Lower leg skin (tissue), 4 donors: ENCODE measurements around the gene POLR3B. TPM values are rescaled to one million over a fixed set of nuclear protein-coding genes. Genes with fewer than 3 reads are reported as not detected.

ENCODE experiments used
- DNase-seq, 2 donors: peaks; one replicate each; pipeline ENCODE4 v3.0.0-alpha.2; 2019; ENCODE audit warnings: low spot score in 2 of 2
- H3K4me3 ChIP-seq: fragments of 200-600 bp; sonication (generic); 2 replicates; pipeline ENCODE4 v1.5.1; 2017; ENCODE audit warnings: mild to moderate bottlenecking, low read depth; ENCODE audit not compliant: poor library complexity, severe bottlenecking
- CTCF ChIP-seq, 3 donors: fragments of 450-650 bp; IDR thresholded peaks; one replicate each; pipeline ENCODE4 v1.5.1; 2016; ENCODE audit warnings: antibody characterized with exemption in 3 of 3, mild to moderate bottlenecking in 3 of 3, moderate library complexity in 2 of 3
- POLR2A ChIP-seq, 2 donors: fragments of 450-650 bp; IDR thresholded peaks; one replicate each; pipeline ENCODE4 v1.6.1; 2016 to 2017; ENCODE audit warnings: antibody characterized with exemption in 2 of 2, mild to moderate bottlenecking in 1 of 2, moderate library complexity in 1 of 2
- WGBS, 2 donors: methylation state at CpG; one replicate each; pipeline ENCODE4 v1.1.5; 2018; 5-methylcytosine and 5-hydroxymethylcytosine counted together
- intact Hi-C: fragments of 100-400 bp; cut with DNase I; formaldehyde crosslinking; loops from one replicate; pipeline ENCODE4 v1.15.0; 2023; ENCODE audit warnings: low total_unique reads
- total RNA-seq, 4 donors: library from RNA; depleted of rRNA; stranded (reverse); fragments of >200 nt; gene quantifications; one replicate each; pipeline ENCODE4 v1.1.0, GENCODE V29; 2016

POLR3B gene
- total RNA-seq, 4 donors from 2014 or later, result 9.4 to 12.9 (median 12.1) TPM

GRCh38 chr12:106389151-106389550 lies 31.6 kb downstream of the POLR3B start:
- 85 to 87% methylated on average over 4 of the region's 4 CpGs for WGBS, 2 donors
- intact Hi-C loops, result loop anchor here (10.0 kb wide), 1 partner anchor 526 kb away; no protein-coding TSS in a partner anchor
- no peak overlapping the region for H3K4me3 ChIP-seq
- no peak for DNase-seq
- TF ChIP-seq POLR2A (IDR thresholded peaks at IDR 0.05), result no peak
- TF ChIP-seq CTCF (IDR thresholded peaks at IDR 0.05), result no peak

GRCh38 chr12:106392759-106393158 lies 35.2 kb downstream of the POLR3B start:
- intact Hi-C loops, result no loop called here
- H3K4me3 ChIP-seq, result no peak overlapping the region
- TF ChIP-seq POLR2A (IDR thresholded peaks at IDR 0.05), result no peak
- TF ChIP-seq CTCF (IDR thresholded peaks at IDR 0.05), result no peak
- 74 to 81% methylated on average over 1 of the region's 1 CpG for WGBS, 2 donors
- DNase-seq, result no peak

GRCh38 chr12:106409878-106410277 lies 52.3 kb downstream of the POLR3B start:
- DNase-seq, result no peak
- intact Hi-C loops, result no loop called here

GRCh38 chr12:106412563-106412962 lies 55.0 kb downstream of the POLR3B start:
- intact Hi-C loops, result no loop called here
- no peak for DNase-seq
- WGBS, 2 donors, result 94 to 98% methylated on average over 1 of the region's 1 CpG
- H3K4me3 ChIP-seq, result no peak overlapping the region
- no peak for TF ChIP-seq CTCF (IDR thresholded peaks at IDR 0.05)
- TF ChIP-seq POLR2A (IDR thresholded peaks at IDR 0.05), result no peak

More at GRCh38 chr12:106409878-106410277, 52.3 kb downstream of the POLR3B start:
- TF ChIP-seq POLR2A (IDR thresholded peaks at IDR 0.05) (no peak), CTCF (IDR thresholded peaks at IDR 0.05) (no peak)
- no peak overlapping the region for H3K4me3 ChIP-seq
- WGBS, 2 donors, result 84 to 88% methylated on average over 2 of the region's 2 CpGs

- DNase-seq, result no peak
- TF ChIP-seq CTCF (IDR thresholded peaks at IDR 0.05), result no peak
- H3K4me3 ChIP-seq, result no peak overlapping the region
- intact Hi-C loops, result no loop called here
Measured at GRCh38 chr12:106415134-106415533, 57.6 kb downstream of the POLR3B start.

GRCh38 chr12:106416273-106416672 lies 58.7 kb downstream of the POLR3B start:
- DNase-seq, result no peak
- WGBS, 2 donors, result 76 to 79% methylated on average over 2 of the region's 2 CpGs
- intact Hi-C loops, result no loop called here
- no peak for TF ChIP-seq CTCF (IDR thresholded peaks at IDR 0.05)
- no peak for TF ChIP-seq POLR2A (IDR thresholded peaks at IDR 0.05)
- no peak overlapping the region for H3K4me3 ChIP-seq
